ENCODE data around the gene NCBP3.

The NCBP3 gene

DNA sequence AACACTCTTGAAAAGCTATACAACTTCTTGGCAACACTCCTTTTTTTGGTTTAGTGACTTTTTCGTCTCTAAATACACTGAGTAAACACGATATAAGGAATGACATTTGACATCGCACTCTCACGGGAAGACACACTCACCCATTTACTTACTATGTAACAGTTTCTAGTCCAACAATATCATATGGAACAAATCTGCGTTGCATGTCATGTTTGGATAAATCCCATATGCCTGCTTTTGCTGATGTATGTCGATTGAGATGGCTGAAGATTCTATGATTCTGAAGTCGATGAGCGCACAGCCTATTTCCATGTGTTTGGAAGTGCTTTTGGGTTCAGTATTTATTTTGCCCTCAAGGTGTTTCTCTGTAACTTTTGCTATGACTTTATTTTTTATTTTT lies 63.3 kb downstream of the NCBP3 start:
- FAIRE-seq, result no peak

DNA sequence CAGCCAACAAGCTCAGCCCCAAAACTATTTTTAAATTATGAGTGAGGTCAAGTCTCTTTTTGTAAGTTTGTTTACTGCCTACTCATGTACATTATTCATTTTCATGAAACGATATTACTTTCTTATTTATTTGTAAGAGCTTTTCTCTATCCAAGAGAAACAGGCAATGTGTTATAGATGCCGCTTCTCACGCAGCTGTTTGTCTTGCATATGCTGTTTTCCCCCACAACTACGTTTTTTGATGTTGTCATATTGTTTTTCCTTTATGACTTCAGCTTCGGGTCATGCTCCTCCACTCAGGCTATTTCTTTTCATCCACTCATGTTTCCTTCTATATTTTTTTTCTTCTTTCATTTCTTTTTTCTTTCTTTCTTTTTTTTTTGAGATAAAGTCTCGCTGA lies 65.1 kb downstream of the NCBP3 start:
- no peak for FAIRE-seq

DNA sequence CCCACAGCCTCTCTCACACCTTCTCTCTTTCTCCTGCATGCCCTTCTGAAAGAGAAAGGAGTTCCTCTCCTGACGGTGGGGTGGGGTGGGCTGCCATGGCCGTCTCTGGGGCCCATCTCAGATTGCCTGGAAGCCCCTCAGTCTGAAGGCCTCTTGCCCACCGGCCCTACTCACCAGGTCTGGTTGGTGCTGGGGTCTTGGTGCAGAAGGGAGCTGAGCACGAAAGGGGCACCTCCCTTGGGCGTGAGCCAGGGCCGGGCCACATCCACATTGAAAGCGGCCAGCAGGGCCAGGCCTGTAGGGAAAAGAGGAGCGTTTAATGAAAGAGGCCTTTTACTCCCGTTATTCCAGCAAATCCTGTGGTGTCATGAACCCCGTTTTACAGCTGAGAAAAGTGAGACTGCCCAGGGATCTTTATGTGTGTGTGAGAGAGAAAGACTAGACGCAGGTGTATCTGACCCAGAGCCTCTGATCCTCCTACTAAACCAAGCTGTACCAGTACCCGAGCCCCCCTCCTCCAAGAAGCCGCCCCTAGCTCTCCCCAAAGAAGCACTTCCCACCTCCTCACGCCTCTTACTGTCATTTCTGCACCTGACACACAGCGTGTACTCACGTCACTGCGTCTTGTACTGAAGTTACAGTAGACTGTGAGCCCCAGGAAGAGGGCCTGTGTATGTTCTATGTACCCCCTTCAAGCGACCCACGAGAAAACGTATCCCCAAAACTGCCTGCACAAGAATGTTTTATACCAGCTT lies 68.5 kb downstream of the NCBP3 start:
- no peak for FAIRE-seq

DNA sequence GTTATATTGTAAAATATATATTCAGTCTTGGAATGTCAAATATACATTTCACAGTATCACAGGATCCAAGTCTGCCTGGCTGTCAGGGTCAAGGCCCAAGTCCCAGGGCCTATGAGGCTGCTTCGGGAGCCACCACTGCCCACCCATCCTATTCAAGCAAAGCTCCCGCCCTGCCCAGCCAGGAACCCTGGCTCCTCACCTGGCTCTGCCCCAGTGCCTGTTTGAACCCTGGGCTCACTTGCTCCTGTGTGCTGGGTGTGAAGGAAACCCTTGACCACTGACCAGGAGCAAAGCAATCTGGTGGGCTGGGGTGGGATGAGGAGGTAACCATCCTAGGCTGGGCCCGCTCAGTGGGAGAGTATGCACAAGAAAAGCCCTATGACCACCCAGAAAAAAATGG lies 72.1 kb downstream of the NCBP3 start:
- no peak for FAIRE-seq

DNA sequence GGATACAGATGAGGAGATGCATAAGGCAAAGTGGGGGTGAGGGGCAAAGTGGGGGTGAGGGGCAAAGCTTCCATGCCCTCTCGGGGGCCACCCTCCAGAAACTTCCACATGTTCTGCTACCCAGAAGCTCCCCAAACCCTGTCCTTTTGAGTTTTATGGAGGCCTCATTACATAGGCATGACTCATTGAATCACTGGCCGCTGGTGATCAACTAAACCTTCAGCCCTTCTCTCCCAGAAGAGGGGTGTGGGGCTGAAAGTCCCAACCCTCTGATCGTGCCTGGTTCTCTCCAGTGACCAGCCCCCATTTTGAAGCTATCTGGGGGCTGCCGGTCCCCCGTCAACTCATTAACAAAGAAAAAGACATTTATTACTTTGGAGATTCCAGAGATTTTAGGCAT lies 72.5 kb downstream of the NCBP3 start:
- FAIRE-seq, result no peak

DNA sequence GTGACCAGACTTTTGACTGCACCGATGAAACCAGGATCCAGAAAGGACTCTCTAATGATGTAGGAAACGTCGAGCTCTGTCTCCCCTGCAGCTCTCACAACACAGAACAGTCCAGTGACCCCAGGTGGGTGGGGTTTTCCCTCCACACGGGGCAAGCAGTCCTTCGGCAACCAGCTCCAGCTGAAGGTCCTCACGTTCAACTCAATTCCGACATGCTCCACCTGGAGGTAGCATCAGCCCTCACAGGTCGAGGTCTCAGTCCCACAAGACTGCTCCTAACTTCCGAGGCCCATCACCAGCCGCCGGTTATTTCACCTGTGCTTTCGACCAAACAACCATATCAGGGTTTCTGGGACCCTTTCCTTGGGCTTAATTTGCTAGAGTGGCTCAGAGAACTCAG lies 73.3 kb downstream of the NCBP3 start:
- FAIRE-seq, result no peak

DNA sequence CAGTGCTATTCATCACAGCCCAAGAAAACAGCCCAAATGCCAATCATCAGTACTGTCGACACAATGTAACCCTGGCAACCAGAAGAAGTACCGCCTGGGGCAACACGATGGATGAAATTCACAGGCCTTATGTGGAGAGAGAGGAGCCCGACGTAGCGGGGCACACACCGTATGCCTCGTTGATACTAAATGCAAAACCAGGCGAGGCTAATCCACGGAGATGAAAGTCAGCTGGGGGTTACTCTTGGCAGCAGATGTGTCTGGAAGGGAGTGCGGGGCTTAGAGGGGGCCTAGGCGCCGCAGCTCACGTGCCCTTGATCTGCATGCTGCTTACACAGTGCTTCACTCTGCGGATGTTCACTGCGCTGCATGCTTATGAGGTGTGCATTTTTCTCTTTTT lies 74.9 kb downstream of the NCBP3 start:
- no peak for FAIRE-seq

DNA sequence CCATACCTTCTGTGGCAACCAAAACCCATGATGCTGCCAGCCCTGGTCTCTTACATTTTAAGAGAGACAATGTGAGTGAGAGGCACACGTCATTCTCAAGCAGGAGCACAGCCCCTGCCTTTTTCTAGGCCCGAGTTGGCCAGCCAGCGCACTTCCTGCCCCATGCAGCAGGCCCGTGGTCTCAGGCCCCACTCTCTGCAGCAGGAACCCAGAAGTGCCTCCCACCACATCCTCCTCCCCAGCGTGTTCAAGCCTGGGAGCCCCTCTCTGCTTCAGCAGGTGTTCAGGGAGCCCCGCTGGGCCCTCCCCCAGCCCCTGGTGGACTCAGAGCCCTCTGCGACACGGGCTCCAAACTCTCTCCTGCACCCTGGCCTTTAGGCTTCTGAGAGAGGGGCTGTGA lies 75.6 kb downstream of the NCBP3 start:
- no peak for FAIRE-seq

DNA sequence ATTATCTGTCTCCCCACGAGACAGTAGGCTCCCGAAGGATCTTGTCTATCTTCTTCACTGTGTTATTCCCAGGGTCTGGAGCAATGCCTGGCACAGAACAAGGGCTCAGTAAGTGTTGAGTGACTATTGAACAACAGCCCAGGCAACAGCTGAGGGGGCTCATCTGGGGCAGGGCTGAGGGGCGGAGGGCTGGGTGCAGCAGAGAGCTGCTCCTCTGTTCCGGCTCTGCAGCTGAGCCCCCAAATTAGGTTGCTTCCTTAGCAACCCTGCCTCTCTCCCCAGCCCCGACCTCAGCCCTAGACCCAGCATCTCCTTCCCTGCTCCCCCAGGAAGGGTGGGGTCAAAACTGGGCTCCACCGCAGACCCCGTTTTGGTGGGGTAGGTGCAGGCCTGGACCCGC lies 77.3 kb downstream of the NCBP3 start:
- no peak for FAIRE-seq

DNA sequence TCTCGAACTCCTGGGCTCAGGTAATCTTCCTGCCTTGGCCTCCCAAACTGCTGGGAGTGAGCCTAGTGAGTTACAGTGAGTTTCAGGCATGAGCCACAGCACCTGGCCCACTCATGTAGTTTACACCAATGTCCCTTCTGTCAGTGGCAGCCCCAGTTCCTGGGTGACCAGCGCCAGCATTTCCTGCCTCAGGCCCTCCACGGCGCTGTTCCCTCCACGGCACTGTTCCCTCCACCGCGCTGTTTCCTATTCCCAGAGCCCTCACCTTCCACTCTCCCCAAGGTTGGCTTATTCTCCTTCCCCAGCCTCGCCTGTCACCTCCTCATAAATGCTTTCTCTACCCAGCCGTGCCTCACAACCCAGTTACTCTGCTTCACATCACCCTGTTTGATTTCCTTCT lies 77.7 kb downstream of the NCBP3 start:
- no peak for FAIRE-seq

DNA sequence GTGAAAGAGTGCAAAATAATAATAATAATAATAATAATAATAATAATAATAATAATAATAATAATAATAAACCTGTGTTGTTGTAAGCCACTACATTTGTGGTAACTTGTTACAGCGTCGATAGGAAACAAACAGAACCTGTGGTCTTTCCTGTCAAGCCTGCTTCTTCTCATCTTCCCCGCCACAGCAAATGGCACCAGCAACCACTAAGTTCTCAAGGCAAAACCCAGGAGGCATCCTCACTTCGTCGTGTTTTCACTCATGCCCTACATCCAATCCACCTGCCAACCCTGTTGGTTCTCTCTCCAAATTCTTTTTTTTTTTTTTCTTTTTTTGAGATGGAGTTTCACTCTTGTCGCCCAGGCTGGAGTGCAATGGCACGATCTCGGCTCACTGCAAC lies 79.3 kb downstream of the NCBP3 start:
- no peak for FAIRE-seq

DNA sequence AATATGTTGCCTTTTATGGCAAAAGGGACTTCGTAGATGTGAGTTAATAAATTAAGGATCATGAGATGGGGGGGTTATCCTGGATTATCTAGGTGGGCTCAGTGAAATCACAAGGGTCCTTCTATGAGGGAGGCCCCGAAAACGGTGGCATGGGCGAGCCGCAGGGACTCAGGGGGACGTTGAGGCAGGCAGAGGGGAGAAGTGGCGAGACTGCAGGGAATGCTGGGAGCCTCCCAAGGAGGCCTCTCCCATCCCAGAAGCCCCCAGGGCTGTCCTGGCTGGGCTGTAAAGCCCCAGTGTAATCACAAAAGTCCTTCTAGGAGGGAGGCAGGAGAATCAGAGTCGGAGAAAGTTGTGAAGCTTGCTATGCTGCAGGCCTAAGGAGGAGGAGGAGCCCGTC lies 80.1 kb downstream of the NCBP3 start:
- FAIRE-seq, result no peak

DNA sequence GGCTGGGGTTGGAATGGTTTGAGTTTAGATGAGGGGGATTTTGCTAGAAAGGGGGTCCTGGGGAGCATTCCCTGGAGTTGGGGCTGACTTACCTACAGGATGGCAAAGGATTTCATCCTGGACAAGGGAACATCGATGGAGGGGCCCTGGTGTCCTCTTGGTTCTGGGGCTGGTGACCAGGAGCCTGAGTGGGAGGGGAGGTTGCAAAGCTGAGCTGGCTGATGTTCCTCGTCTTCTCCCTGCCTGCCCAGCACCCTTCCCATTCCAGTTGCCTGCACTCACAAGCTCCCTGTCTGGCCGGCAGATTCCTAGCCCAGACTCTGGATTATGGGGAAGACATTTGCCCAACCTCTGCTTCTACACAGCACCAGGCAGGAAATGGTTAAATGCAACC lies 82.3 kb downstream of the NCBP3 start:
- no peak for FAIRE-seq

DNA sequence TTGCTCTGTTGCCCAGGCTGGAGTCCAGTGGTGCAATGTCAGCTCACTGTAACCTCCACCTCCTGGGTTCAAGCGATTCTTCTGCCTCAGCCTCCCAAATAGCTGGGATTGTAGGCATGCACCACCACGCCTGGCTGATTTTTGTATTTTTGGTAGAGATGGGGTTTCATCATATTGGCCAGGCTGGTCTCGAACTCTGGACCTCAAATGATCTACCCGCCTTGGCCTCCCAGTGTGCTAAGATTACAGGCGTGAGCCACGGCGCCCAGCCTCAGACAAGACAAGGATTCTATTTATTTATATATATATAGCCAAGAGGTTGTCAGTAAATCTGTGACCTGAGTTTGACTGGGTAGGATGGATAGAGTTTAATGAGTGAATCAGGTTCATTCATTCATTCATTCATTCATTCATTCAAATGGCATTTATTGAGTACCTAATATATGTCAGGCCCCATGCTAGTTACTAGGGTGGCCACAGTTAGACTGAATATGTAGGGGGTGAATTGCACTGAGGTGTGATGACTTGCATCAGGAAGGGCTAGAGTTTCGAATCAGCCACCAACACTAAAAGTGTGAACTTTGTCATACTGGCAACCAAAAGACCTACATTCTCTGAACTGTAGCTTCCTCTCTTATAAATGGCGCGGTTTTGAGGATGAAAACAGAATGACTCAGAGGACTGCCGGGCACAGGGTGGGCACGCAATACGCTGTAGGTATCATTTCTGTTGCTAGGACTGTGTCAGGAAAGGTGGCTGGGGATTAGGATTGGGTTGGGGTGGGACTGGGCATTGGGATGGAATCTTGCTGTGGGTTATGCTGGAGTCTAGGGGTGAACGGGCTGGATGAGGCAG lies 82.9 kb downstream of the NCBP3 start:
- FAIRE-seq, result no peak

DNA sequence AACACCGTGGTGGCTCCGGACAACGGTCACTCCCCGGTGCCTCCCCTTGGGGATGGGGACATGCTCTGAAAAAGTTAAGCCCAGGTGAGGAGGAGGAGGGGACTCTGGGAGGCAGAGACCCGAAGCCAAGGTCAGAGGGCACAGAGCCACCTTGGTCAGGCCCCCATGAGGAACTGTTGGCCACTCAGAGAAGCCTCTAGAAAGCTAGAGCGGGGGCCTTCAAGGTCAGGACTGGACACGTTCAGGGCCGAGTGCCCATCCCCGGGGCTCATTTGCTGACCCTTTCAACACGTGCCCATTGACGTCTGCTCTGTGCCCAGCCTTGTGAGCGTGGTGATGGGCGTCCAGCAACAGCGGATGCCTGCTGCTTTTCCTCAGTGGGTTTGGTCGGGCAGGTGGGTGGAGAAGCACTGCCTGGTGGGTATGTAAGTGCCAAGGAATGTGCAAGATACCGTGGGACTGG lies 84.1 kb downstream of the NCBP3 start:
- no peak for FAIRE-seq

DNA sequence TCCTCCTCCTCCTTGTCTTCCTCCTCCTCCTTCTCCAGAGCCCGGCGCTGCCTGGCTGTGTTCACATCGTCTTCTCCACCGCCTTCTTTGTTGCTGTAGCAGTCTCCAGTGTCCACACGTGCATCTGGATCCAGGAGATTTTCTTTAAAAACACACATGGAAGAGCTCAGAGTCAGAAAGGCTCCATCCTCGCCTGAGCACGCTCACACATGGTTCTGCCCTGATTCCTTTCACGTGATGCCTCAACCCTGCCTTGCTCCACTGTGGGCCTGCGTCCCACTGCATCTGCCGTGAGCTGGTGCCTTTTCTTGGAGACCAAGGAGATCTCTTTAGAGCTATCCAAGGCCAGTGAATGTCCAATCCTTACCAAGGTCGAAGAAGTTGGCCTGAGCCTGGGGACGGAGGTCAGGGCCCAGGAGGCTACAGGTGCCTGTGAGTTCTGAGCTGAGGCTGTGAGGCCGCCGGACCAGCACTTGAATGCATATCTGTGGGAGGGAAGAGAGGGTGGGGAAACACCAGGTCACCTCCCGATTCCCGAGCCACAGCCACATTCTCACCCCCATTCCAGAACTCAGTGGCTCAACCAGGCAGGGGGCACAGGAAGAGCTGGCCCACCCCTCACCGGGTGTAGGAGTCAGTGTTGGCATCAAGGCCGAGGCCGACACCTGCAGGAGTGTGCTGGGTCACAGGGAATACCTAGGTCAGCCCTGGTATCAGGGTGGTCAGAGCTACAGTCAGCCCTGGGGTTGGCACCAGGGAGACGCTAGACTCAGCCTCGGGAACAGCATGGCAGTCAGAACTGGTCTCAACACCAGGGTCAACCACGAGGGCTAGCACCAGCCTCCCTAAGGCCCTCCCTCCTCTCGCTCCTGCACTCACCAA lies 84.8 kb downstream of the NCBP3 start:
- no peak for FAIRE-seq

DNA sequence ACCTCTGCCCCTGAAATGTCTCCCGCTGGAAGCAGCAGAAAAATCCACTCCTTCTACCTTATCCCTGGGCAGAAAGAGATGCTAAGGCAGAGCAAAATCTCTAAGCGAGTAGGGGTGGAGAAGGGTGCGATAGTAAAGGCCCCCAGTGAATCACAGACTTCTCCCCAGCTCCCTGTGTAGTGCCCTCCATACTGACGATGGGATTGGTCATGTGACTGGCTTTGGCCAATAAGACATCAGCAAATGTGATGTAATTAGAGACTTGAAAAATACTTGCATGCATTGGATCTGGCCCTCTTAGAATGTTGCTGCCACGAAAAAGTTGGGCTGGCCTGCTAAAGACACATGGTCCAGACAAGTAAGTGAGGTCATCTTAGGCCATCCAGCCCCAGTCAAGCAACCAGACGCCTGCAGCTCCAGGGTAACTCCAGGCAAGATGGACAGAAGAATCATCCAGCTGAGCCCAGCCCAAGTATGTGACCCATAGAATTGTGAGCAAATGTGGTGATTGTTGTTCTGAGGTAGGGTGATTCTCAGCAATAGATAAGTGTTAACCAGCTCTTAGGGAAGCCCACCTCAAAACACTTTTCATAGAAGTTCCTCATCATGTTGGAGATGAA lies 86.3 kb downstream of the NCBP3 start:
- FAIRE-seq, result no peak

DNA sequence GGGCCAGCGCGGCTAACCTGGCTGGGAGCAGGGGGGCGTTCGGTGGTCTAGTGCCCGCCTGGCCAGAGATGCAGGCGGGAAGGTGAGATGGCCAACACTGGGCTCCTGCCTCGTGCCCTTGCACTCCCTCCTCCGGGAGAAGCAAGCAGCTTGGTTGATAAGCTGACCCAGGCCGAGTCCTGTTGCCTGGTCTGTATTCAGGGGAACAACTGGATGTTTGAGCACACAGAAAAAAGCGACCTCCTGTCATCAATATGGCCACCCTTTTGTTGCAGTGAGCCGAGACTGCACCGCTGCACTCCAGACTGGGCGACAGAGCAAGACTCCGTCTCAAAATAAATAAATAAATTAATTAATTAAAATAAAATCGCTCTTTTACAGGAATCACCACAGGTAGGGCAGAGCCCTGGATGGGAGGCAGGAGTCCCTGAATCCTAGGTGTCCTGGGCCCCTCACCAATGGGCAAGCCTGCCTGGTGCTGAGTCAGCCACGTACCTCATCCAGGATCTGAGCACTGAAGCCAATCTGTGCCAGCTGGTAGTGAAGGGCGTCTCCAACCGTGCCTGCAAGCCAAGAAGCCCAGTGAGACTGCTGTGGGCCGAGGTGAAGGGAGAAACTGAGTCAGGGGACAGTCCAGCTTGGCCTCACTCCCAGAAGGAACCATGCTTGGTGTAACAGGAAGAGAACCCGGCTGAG lies 90.6 kb downstream of the NCBP3 start:
- no peak for FAIRE-seq

DNA sequence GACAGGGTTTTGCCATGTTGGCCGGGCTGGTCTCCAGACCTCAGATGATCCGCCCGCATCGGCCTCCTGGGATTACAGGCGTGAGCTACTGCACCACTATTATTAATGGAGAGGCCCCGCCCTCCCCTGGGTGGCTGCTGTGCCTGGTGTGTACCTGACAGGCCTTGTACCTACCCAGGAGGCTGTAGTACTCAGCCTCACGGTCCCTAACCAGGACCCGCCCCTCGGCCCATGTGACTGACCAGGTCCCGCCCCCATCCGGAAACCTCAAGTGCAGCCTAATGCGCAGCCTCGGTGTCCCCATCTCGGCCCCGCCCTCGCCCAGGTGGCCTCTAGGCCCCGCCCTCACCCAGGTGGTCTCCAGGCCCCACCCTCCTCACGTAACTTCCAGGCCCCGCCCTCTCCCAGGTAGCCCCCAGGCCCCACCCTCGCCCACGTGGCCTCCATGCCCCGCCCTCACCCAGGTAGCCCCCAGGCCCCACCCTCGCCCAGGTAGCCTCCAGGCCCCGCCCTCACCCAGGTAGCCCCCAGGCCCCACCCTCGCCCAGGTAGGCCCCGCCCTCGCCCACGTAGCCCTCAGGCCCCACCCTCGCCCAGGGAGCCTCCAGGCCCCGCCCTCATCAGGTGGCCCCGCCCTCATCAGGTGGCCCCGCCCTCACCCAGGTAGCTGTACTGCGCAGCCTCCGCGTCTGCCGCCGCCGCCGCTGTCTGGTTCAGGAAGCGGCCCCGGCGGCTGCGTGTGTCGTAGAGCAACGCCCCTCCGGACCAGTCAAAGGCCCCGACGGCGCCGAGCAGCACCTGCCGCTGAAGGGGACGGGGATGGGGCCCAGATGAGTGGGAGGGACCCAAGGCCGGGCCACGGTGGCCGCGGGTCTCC lies 91.3 kb downstream of the NCBP3 start:
- no peak for FAIRE-seq

DNA sequence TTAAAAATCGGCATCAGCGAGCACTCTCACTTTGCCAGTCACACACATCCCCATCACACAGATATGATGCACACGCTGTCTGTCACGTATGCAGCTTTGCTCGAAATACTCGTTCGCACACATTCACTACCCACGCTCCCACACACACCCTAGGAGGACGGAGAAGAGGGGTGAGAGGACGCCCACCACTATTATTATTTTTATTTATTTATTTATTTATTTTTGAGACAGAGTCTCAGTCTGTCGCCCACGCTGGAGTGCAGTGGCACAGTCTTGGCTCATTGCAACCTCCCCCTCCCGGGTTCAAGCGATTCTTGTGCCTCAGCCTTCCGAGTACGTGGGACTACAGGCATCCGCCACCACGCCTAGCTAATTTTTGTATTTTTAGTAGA lies 92.0 kb downstream of the NCBP3 start:
- FAIRE-seq, result no peak

DNA sequence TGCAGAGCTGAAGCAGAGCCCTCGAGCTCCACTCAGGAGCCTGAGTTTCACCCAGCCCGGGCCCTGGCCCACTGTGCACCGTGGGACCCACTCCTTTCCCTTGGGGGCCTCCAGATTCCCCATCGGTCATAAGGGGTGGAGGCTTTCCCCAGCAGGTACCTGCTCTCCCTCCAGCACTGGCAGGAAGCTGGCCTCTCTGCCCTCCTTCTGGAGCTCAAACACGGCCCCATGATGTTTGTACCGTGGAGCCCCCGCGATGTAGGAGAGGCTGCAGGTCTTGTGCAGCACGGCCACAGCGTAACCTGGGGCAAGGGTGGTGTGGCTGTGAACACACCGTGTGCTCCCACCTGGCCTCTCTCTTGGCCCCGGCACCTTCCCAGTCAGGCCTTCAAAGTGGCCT lies 92.4 kb downstream of the NCBP3 start:
- no peak for FAIRE-seq

Data from endometrium (tissue), 2 donors.